GM15510 (cell line): ENCODE data around the gene DTNB.

Experiments
- POLR2A ChIP-seq: IDR thresholded peaks from 3 replicates; pipeline ENCODE4 v1.6.1; 2011; ENCODE audit warnings: borderline replicate concordance; ENCODE audit not compliant: insufficient read length; ENCODE audit errors: extremely low read depth

Gene DTNB

DNA sequence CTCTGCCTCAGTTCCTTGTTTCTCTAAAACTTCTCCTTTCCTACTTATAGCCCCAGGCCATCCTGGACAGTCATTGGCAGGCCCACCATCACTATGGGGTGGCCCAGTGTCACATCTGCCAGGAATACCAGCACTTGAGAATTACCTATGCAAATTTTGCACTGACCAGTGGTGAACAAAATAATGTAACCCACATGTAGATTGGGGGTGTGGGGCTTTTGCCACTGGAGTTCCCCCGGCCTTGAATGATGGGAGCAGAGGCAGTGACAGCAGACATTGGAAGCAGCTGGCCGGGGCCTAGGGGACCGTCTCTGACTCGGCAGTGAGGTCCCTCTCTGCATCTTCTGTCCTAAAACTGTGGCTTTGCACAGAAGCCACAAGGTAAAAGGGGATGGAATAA lies 306.7 kb downstream of the DTNB start:
- no peak for TF ChIP-seq POLR2A

DNA sequence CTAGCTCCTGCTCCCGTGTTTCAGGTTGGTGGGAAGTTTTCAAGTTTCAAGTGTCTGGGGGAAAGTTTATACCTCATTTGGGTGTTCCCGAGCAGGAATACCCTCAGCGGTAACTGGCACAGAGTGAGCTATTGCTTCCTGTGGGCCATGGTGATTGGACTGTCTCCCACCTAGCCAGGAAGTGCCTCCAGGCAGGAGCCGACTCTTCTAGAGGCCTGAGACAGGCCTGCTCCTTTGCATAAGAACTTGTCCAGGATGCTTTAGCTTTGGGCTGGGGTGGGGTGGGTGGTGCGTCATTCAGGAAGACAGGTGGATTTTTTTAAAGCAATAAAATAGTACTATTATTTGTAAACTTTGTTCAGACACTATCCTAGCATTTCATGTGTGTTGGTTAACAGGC lies 308.1 kb downstream of the DTNB start:
- TF ChIP-seq POLR2A: no peak

DNA sequence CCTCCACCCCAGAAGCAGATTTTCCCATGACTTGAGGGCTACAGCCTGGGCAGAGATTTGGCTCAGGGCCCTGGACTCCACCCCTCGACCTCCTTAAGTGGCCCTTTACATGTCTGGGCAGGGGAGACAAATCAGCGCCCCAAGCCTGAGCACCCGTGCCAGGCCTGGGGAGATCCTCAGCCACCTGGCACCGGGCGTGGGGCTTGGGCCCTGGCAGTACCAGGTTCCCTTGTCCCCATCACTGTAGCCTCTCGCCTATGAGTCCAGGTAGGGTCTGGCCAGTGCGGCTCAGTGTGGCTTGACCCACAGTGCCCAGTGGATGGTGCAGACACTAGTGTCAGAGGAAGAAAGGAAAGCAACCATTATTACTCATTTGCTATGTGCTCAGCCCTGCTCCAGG lies 309.6 kb downstream of the DTNB start:
- no peak for TF ChIP-seq POLR2A

DNA sequence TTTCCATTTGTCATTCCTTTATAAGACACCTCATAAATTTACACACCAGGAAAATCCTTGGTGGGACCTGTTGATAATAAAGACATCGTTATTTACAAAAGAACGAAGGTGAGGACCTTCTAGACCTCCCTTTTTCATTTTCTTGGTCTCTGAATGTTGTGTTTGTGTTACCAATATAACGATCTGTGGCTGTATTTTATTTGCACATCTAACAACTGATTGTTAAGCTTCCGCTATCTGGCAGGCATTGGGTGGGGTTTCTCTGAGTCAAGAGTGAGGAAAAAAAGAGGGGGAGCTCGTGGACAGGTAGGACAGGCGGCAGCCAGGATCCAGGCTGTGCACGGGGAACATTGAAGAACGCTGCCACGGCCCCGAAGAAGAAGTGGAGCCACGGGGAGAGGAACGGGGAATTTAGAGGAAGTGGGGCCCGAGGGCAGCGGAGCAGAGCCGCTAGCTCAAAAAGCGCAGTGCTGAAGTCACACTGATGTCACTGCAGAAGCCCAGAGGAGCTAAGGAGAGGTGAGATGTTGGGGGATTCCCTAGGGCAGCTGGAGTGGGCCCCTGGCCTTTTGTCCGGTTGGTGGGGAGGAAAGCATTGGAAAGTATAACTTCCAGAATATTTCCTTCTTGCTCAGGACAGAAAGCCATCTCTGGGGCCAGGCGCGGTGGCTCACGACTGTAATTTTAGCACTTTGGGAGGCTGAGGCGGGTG lies 310.8 kb downstream of the DTNB start:
- peak; percentile 60 for TF ChIP-seq POLR2A

DNA sequence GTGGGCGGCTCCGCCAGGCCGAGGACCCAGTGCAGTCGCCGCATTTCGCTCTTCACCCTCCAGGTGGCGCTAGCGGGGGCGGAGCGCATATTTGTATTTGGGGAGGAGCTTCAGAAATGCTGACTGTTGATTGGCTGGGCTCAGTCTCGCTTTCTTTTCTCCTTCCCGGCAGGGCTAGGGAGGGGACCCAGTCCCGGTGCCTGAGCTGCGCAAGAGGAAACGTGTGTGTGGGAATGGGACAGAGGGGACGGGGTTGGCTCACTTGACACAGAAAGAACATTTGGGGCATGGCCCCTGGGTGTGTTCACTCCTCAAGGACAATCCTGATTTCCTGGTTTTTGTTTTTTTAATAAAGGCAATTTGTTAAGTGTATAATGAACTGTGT lies 311.3 kb downstream of the DTNB start:
- peak; percentile 90 for TF ChIP-seq POLR2A

DNA sequence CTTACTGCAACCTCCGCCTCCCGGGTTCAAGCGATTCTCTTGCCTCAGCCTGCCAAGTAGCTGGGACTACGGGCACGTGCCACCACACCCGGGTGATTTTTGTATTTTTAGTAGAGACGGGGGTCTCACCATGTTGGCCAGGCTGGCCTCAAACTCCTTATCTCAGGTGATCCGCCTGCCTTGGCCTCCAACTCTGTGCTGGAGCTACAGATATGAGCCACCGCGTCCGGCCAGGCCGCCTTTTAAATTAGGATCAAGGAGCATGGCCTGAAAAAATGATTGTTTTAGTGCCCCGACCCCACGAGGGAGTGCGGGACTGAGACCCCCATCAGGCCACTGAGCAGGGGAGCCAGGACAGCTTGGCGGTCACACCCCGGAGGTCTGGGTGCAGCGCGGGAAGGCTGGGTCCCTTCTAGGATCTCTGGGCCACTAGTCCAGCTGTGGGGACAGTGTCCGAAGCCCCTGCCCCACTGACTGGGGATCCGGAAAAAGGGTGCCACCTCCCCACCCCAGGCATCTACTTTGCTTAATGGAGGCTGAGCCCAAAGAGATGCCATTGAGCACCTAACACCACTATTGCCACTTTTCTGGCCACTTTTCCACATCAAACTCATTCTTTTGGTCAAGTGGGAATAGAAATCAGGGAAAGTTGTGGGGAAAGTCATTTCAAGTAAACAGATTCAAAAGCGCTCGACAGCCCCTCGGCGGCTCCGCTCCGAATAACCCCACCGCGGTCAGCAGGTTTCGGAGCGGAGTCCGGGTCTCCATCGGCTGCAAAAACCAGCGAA lies 311.9 kb downstream of the DTNB start:
- no peak for TF ChIP-seq POLR2A

DNA sequence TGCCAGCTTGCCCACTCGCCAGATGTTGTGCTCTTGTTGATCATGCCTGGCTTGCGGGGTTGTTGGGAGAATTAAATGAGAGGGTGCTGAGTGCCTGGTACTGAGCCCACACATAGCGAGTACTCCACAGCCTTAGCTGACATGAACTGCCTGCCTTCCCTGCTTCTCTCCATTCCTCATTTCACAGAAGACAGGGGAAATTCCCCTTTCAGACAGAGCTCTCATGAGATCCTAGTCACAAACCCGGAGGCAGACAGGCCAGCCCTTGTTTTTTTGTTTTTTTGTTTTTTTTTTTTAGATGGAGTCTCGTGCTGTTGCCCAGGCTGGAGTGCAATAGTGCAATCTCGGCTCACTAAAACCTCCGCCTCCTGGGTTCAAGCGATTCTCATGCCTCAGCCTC lies 314.5 kb downstream of the DTNB start:
- TF ChIP-seq POLR2A: no peak

DNA sequence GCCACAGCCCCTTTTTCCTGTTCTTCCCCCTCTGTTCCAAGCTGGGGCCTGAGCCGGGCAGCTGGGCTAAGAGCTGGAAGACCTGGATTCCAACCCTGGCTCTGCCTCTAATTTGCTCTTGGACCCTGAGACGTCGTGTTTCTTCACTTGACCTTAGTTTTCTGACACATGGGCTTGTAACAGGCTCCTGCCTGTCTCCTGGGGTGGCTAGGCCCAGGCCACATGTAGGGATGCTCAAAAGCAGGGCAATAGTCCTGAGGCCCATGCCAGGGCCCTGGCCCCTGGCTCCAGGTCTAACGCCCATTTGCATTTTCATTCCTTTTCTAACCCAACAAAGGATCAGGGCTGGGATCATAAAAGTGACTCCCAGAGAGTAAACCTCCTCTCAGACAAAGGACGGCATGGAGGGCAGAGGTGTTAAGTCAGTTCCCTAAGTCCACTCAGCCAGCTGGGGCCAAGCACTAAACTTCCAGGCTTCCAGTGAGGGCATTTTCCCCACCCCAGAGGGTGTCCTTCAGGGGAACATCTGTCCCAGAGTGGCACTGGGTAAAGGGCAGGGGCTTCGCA lies 315.0 kb downstream of the DTNB start:
- no peak for TF ChIP-seq POLR2A

DNA sequence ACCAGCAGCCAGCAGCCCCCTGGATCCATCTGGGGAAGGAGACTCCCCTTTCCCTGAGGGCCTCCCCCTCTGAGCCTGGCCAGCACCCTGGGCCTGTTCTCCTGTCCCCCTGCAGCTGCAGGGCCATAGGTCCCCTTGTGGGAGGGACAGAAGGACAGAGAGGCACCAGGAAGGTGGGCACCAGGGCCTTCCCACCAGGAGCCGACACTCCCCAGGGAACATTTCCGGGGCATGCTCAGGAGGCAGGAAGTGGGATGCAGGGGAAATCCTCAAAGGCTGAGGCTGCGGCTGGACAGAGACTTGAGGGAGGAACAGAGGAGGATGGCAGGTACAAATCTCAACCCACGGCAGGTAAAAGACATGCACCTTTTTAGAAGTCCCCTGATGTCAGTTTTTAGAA lies 317.3 kb downstream of the DTNB start:
- no peak for TF ChIP-seq POLR2A

DNA sequence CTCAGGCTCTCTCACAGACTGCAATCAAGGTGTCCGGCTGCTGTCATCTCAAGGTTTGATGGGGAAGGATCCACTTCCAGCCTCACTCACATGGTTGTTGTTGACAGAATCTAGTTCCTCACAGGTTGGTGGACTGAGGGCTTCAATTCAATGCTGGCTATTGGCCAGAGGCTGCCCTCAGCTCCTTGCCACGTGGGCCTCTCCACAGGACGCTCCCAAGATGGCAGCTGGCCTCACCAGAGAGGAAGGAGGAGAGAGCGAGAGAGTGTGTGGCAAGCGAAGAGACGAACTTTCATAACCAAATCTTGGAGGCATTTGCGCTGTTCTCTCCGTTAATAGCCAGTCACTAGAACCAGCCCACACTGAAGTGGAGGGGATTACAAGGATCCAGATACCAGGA lies 318.1 kb downstream of the DTNB start:
- TF ChIP-seq POLR2A: no peak

DNA sequence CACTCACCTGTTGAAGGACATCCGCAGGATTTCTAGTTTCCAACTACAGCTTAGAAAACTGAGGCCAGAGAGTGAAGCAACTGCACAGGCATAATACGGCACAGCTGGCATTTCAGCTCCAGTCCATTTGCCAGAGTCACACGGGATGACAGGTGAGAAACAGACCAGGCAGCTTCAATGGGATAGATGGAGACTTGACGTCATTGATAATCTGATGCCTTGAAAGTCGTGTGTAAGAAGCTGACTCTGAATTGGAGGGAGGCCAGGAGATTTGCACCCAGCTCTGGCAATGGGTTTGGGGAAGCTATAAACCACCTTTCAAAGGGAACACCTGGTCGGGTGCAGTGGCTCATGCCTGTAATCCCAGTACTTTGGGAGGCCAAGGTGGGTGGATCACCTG lies 319.3 kb downstream of the DTNB start:
- TF ChIP-seq POLR2A: no peak

DNA sequence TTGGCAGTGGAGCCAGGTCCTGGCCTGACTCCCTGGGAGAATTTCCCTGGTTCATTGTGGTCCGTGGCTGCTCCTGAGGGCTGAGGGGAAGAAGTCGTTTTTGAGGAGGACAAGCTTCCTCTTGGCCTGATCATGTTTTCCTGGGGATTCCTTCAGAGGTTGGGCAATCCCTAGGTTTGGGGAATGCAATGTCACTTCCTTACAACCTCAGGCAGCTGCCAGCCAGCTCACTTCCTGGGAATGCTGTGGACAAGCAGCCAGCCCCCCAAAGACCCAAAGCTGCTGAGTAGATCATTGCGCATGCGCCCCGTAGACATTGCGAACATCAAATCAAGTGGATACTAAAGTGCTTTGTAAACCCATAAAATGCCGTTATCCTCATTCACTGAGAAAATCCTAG lies 324.0 kb downstream of the DTNB start:
- no peak for TF ChIP-seq POLR2A

DNA sequence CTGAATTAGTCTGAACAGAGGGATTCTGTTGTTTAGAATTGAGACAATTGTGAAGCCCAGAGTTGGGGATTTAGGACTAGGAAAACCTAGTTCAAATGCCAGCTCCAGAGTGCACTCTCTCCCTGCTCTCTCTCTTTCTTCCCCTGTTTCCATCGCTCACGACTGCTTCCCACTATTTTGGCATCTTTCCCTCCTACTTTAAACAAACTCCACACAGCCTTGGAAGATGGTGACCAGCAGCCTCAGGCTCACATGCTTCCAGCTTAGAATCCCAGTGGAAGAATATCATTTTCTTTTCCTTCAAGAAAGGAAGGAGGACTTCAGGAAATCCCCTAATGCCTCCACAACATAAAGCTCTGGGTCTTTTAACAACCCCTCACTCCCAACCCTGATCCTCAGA lies 325.5 kb downstream of the DTNB start:
- TF ChIP-seq POLR2A: no peak

DNA sequence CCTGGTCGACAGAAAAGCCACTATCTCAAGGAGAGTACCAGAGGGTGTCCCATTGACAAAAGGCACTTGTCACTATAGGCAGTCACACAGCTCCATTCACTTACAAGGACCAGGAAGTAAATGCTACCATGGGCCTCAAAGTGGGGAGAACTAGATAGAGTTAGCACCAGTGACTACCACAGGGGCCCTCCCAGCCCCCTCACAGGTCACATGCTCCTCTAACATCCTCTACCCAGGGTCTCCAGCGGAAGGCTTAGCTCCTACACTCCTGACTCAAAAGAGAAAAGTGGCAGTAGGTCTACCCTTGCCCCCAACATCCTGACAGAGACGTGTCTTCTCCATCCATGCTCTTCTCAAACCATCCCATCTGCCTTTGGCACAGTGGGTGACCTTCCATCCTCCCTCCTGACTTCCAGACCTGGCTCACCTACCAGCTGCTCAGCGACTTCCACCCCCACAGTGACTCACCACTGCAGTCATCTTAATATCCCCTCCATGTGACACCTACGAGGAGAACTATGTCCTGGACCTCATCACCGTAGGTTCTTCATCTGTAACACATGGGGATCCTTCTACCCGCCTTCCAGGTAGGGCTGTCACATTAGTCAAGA lies 326.1 kb downstream of the DTNB start:
- no peak for TF ChIP-seq POLR2A

DNA sequence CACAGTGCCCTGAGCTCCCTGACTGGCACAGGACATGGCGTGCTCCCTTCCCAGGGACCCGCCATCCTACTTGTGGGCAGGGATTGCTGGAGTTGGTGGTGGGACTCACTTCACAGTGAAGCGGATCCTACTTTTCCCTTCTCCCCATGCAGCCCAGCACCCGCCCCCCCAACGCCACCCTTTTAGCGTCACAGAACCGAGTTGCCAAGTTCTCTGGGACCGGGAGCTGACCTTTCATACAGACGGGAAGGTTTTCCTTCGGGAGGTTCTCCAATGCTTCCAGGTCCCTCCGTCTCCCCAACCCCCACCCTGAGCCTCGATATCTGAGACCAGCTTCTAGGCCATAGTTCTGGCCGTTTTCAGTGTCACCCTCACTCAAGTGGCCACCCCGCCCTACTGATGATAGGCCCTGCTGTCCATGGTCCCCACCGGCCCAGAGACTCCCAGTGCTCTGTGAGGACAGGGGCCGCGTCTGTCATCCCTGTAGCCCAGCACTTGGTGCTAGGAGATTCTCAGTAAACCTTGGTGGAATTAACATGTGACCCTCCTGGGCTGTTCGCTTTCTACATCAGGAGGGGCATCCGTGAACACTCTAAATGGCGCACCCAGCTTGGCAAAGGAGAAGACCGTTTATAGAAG lies 330.1 kb downstream of the DTNB start:
- TF ChIP-seq POLR2A: no peak

DNA sequence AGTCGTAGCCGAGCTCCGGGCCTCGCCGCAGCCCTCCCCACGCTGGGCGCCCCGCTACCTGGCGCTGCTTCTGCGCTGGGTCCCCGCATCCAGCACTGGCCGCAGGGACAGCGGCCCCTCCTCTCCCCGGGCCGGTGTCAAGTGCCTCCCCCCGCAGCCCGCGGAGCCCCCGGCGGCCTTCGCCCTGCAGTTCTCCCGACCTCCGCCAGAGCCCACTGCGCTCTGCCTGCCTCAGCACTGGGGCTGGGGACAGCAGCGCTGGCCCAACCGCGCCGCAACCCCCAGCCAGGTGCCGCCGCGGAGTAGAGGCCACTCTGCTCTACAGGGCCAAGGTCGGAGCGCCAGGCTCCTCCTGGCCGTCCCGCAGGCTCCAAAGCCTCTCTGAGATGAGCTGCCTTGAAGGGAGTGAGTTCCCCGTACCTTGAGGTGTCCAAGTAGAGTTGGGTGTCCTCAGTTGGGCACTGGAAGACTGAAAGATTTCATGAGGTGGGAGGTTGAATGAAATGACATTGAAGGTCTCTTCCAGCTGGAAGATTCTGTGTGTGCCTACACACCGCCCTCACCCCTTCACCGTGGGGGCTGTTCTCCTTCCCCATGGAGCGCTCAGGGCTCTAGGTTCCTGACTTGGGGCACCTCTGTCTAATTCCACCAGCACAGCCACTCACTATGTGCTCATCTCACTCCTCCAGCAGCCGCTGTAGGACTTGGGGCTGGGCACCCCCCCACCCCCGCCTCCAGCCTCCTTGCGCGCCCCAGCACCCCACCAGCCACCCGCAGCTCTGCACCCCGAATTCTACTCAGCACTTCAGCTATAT lies 330.8 kb downstream of the DTNB start:
- TF ChIP-seq POLR2A: no peak
